ENCODE results near the gene STAB2. TPM values are rescaled to one million over a fixed set of nuclear protein-coding genes. Genes with fewer than 3 reads are reported as not detected.
A peak's percentile ranks its signal among the peaks of the same experiment; 100 is the strongest.

The STAB2 gene
- total and polyA plus RNA-seq, 3 donors from 2014 or later, result 1.7 to 15.8 (median 2.7) TPM

DNA sequence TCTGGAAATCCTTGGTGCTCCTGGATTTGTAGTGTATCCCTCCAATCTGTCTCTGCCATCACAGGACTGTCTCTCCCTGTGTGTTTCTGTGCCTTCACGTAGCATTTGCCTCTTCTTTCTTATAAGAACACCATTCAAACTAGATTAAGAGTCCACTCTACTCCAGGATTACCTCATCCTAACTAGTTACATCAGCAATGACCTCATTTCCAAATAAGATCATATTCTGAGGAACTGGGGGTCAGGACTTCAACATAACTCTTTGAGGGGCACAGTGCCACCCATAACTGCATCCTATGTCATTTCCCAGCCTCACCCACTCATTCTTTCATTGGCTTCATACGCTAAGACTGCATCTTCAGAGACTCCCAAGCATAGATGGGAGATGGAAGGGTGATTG is 147.8 kb downstream of the STAB2 start:
- WGBS, 2 donors, result 76 to 83% methylated on average over 2 of the region's 2 CpGs
- H3K27ac ChIP-seq, result no peak overlapping the region
- TF ChIP-seq, protein P1, sequence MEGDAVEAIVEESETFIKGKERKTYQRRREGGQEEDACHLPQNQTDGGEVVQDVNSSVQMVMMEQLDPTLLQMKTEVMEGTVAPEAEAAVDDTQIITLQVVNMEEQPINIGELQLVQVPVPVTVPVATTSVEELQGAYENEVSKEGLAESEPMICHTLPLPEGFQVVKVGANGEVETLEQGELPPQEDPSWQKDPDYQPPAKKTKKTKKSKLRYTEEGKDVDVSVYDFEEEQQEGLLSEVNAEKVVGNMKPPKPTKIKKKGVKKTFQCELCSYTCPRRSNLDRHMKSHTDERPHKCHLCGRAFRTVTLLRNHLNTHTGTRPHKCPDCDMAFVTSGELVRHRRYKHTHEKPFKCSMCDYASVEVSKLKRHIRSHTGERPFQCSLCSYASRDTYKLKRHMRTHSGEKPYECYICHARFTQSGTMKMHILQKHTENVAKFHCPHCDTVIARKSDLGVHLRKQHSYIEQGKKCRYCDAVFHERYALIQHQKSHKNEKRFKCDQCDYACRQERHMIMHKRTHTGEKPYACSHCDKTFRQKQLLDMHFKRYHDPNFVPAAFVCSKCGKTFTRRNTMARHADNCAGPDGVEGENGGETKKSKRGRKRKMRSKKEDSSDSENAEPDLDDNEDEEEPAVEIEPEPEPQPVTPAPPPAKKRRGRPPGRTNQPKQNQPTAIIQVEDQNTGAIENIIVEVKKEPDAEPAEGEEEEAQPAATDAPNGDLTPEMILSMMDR (IDR thresholded peaks at IDR 0.05), result no peak
- no peak for TF ChIP-seq POLR2A (IDR thresholded peaks at IDR 0.05)
- no peak for DNase-seq
- intact Hi-C loops (cut with DNase I; ENCODE audit: low total_unique reads), result no loop called here
- no peak overlapping the region for H3K4me3 ChIP-seq
- no peaks in the 10 kb centered on the region for H3K36me3 ChIP-seq (ENCODE audit: low read depth, missing control alignments)
- H3K27me3 ChIP-seq, result no peaks in the 10 kb centered on the region
- no peaks in the 10 kb centered on the region for H3K4me1 ChIP-seq
- no peaks in the 10 kb centered on the region for H3K9me3 ChIP-seq

DNA sequence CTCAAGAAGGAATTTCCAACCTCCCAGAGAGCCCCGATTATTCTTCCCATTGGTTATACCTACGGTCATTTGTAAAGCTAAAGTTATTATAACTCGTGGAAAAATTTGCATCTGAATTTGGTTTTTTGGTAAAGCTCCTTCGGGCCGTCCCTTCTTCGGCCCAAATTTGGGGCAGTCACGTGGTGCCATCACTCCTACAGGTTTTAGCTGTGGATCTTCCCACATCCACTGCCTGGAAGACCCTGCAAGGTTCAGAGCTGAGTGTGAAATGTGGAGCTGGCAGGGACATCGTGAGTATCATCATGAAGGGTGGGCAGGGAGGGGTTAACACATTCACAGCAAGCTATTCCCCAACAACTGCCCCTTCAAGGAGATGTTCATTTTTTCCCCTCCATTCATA is 148.2 kb downstream of the STAB2 start:
- intact Hi-C loops (cut with DNase I; ENCODE audit: low total_unique reads), result no loop called here
- Histone ChIP-seq H3K4me1 (no peaks in the 10 kb centered on the region), H3K4me3 (no peak overlapping the region), H3K27ac (no peak overlapping the region), H3K9me3 (no peaks in the 10 kb centered on the region), H3K36me3 (ENCODE audit: low read depth, missing control alignments) (no peaks in the 10 kb centered on the region), H3K27me3 (no peaks in the 10 kb centered on the region)
- no peak for DNase-seq
- 86 to 89% methylated on average over 8 of the region's 8 CpGs for WGBS, 2 donors
- TF ChIP-seq, protein P1 (IDR thresholded peaks at IDR 0.05), result no peak
- no peak for TF ChIP-seq POLR2A (IDR thresholded peaks at IDR 0.05)

DNA sequence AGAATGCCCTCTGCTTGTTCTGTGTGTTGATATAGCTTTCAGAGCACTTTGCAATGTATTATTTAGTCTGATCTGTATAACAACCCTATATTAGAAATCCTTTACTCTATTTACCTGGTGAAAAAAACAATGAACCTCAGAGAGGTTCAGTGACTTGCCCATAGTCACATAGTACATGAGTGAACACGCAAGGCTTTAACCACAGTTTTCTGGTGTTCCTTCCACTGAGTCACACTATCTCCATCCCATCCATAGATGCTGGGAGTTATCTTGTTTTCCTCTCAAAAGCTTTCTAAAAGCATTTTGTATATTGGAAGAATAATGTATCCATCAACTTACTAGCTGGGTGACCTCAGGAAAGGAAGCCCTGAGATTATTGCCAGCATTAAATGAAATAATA is 149.5 kb downstream of the STAB2 start:
- intact Hi-C loops (cut with DNase I; ENCODE audit: low total_unique reads), result no loop called here
- Histone ChIP-seq H3K4me3 (no peak overlapping the region), H3K36me3 (ENCODE audit: low read depth, missing control alignments) (no peaks in the 10 kb centered on the region), H3K9me3 (no peaks in the 10 kb centered on the region), H3K27ac (no peak overlapping the region), H3K4me1 (no peaks in the 10 kb centered on the region), H3K27me3 (no peaks in the 10 kb centered on the region)
- no peak for DNase-seq
- TF ChIP-seq POLR2A (IDR thresholded peaks at IDR 0.05), result no peak
- TF ChIP-seq, protein P1 (IDR thresholded peaks at IDR 0.05), result no peak
- 93 to 100% methylated on average over 1 of the region's 1 CpG for WGBS, 2 donors

- WGBS, 2 donors, result 77 to 83% methylated on average over 1 of the region's 1 CpG
- Histone ChIP-seq H3K9me3 (no peaks in the 10 kb centered on the region), H3K4me1 (no peaks in the 10 kb centered on the region), H3K36me3 (ENCODE audit: low read depth, missing control alignments) (no peaks in the 10 kb centered on the region), H3K27me3 (no peaks in the 10 kb centered on the region), H3K4me3 (no peak overlapping the region), H3K27ac (no peak overlapping the region)
- intact Hi-C loops (cut with DNase I; ENCODE audit: low total_unique reads), result no loop called here
- no peak for DNase-seq
- TF ChIP-seq, protein P1 (IDR thresholded peaks at IDR 0.05), result no peak
- no peak for TF ChIP-seq POLR2A (IDR thresholded peaks at IDR 0.05)
These were observed 150.8 kb downstream of the STAB2 start for GRCh38 chr12:103737881-103738280.

DNA sequence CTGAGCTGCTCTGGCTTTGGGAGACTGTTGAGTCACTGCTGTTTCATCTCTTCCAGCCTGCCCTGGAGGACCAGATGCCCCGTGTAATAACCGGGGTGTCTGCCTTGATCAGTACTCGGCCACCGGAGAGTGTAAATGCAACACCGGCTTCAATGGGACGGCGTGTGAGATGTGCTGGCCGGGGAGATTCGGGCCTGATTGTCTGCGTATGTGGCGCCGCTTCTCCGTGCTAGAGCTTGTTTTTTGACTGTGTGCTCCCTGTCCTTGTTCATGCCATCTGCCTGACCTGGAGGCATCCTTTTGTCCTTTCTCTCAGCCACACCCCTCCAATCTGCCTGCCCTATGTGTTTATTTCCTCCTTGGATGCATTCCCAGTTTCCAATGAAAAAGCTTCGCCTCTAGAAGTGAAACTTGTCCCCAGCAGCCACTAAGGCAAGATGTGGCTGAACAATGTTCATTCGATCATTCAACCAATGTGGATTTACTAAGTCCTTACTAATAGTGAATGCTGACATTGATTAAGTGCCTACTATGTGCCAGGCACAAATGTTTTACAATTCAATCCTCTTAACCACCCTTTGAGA is 155.4 kb downstream of the STAB2 start:
- no peak for TF ChIP-seq POLR2A (IDR thresholded peaks at IDR 0.05)
- Histone ChIP-seq H3K4me1 (no peaks in the 10 kb centered on the region), H3K4me3 (no peak overlapping the region), H3K36me3 (ENCODE audit: low read depth, missing control alignments) (no peaks in the 10 kb centered on the region), H3K27ac (no peak overlapping the region), H3K9me3 (no peaks in the 10 kb centered on the region), H3K27me3 (no peaks in the 10 kb centered on the region)
- intact Hi-C loops (cut with DNase I; ENCODE audit: low total_unique reads), result no loop called here
- peak; percentile 16 for DNase-seq
- 70 to 74% methylated on average over 15 of the region's 15 CpGs for WGBS, 2 donors
